HG03103 (cell line): ENCODE measurements around the gene PTPN9.

ENCODE experiments used
- ATAC-seq: cut with Tn5 transposase; IDR thresholded peaks from one replicate; pipeline ENCODE4 v1.9.1; 2021; ENCODE audit warnings: low read depth; ENCODE audit not compliant: unreplicated experiment

Gene PTPN9

DNA sequence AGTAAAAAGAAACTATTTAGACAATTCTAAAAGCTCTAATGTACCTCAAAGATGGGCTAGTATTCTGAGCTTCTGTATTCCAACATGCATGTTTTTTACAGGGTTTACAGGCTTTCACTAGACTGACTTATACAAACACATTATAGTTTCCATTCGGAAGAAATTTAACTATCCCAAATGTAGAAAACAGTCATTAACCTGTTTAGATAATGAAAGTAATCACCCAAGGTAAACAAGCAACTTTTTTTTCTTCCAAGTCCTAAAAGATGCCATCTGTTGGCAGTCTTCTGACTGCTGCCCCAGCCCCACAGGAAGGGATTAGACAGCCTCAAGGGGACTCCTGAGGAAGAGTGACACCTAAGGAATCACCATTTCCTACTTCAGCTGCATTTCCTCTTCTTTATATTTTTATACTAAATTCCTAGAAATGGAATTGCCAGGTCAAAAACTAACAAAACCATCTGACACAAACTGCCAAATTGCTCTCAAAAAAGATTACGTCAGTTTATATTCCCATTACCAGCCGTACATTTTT lies 153.1 kb downstream of the PTPN9 start:
- no peak for ATAC-seq

DNA sequence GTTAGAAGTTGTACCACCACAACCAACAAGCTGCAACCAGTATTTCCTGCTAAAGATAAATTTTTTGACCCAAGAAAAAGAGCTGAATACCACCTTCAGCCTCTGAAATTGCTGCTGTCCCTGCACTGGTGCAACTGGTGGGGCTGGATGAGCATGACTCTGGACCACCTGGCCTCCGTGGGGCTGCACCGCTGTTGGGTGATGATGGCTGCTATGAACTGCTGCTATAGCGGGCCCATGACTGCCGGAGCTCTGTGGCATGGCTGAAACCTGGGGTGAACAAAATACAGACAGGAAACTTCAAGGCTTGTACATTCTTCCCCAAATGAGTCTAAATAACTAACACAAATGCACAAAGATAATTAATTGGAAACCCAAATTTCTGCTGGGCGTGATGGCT lies 156.6 kb downstream of the PTPN9 start:
- no peak for ATAC-seq

DNA sequence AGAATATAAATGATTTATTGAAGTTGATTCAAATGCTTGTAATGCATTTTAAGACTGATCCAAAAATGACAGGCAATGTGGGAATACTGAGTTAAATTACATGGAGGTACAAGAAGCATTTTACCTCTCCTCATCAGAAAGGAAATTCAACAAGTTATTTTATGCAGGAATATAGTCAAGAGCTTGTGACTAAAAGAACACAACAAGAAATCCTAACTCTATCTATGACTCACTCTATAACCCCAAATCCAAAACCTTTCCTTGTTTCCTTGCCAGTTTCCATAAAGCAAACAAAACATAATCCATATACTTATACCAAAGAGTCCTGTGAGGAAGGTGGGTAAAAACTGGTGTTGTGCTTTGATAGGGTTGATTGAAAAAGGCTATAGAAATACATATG lies 158.4 kb downstream of the PTPN9 start:
- no peak for ATAC-seq

DNA sequence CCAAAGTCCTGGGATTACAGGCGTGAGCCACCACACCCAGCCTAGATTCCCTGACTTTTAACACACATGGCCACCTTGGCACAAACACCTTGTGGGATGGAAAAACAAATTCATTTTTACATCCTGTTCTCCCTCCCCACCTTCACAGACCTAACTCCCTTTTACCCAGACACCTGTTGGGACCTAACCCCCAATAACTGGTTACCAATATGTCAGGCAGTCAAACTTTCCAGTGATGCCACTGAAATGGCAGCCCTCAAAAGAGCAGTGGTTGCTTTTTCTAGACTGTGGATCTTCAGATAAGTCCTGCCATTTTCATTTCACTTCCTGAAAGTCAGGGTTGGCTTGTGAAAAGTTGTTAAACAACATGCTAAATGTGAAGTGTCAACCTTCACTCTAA lies 162.5 kb downstream of the PTPN9 start:
- ATAC-seq, result no peak
